ENCODE data around the gene FGD5. TPM values are rescaled to one million over a fixed set of nuclear protein-coding genes. Genes with fewer than 3 reads are reported as not detected.

The FGD5 gene
- total RNA-seq, 1 donor: 0.18 TPM

GRCh38 chr3:14820156-14820555 lies 1.4 kb downstream of the FGD5 start:
- no peak for DNase-seq (ENCODE audit: low read depth)
- TF ChIP-seq CTCF (IDR thresholded peaks at IDR 0.05; ENCODE audit: insufficient read depth, low read length): no peak

DNA sequence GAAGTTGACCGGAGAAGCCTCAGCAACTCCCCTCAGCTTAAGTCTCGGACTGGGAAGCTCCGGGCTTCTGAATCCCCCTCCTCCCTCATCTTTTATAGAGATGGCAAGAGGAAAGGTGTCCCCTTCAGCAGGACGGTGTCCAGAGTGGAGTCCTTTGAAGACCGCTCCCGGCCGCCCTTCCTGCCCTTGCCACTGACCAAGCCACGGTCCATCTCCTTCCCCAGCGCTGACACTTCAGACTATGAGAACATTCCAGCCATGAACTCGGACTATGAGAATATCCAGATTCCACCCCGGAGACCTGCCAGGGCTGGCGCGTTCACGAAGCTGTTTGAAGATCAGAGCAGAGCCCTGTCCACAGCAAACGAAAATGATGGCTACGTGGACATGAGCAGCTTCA lies 2.4 kb downstream of the FGD5 start:
- no peak overlapping the region for H3K4me3 ChIP-seq (ENCODE audit: low read depth, low read length)
- no peak for DNase-seq (ENCODE audit: low read depth)
- no peak for TF ChIP-seq CTCF (IDR thresholded peaks at IDR 0.05; ENCODE audit: insufficient read depth, low read length)

More at GRCh38 chr3:14820156-14820555, 1.4 kb downstream of the FGD5 start:
- no peak overlapping the region for H3K4me3 ChIP-seq (ENCODE audit: low read depth, low read length)

DNA sequence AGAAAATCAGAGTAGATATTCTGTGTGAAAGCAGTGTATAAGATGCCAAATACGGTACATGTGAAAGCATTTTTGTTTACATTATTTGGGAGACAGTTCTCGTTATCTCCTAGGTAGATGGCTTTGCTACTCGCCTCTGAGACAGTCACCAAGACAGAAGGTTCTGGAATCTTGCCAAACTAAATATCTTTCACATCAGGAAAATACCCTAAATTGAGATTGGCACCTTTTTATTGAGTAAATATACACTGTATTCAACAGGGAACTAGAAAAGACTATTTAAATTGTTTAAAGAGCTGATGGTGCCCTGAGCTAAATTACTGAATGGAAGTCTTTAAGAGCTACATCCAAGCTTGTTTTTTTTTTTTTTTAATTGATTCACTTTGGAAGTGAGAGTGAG lies 3.4 kb downstream of the FGD5 start:
- H3K4me3 ChIP-seq (ENCODE audit: low read depth, low read length): no peak overlapping the region
- no peak for DNase-seq (ENCODE audit: low read depth)
- TF ChIP-seq CTCF (IDR thresholded peaks at IDR 0.05; ENCODE audit: insufficient read depth, low read length): no peak

DNA sequence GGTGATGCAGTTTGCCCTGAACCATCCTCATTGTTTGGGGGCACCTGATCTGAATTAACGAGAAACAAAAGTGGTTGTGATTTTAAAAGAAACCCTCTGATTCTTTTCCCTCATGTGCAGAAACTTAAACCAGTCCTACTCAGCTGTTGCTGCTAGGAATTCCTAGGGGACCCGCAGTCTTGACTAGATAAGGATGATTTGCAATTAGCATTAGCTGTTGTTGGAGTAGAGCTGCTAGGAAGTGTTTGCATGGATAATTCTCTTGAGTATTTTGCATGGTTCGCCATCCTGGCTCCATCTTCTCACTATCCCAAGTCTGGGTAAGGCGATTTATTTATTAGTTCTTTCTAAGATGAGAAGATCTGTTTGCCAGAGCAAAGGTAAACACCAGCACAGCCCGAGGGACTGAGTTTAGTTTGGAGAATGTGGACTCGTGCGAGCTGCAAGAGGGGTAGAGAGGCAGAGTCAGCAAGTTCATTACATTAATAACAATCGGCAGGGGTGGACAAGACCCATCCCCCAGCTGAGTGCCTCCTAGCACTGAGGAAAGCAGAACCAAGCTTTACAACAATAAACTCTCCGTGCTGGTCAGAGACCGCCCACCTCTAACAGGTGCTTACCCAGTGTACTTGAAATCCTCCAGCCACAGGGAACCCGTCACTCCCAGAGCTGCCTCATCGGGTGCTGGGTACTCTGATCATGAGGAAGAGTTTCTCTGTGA lies 4.1 kb downstream of the FGD5 start:
- no peak overlapping the region for H3K4me3 ChIP-seq (ENCODE audit: low read depth, low read length)
- DNase-seq (ENCODE audit: low read depth): no peak
- TF ChIP-seq CTCF (IDR thresholded peaks at IDR 0.05; ENCODE audit: insufficient read depth, low read length): no peak

- no peak for TF ChIP-seq CTCF (IDR thresholded peaks at IDR 0.05; ENCODE audit: insufficient read depth, low read length)
- no peak for DNase-seq (ENCODE audit: low read depth)
- no peak overlapping the region for H3K4me3 ChIP-seq (ENCODE audit: low read depth, low read length)
Measured at GRCh38 chr3:14823393-14823792, 4.6 kb downstream of the FGD5 start.

GRCh38 chr3:14823910-14824629 lies 5.3 kb downstream of the FGD5 start:
- H3K4me3 ChIP-seq (ENCODE audit: low read depth, low read length): no peak overlapping the region
- TF ChIP-seq CTCF (IDR thresholded peaks at IDR 0.05; ENCODE audit: insufficient read depth, low read length): no peak
- no peak for DNase-seq (ENCODE audit: low read depth)

Measured in fibroblast of the aortic adventitia (primary cell).